Heart left ventricle (tissue), 16 donors: ENCODE measurements around the gene GNG8. TPM values are rescaled to one million over a fixed set of nuclear protein-coding genes. Genes with fewer than 3 reads are reported as not detected.

Experiments used
- ATAC-seq, 4 donors: fragments of 200-7000 bp; cut with Tn5 transposase; one replicate each; pipeline ENCODE4 v1.9.1; 2020 to 2022; ENCODE audit warnings: moderate library complexity in 4 of 4, mild to moderate bottlenecking in 3 of 4, moderate number of reproducible peaks in 1 of 4
- DNase-seq, 5 donors: peaks; one replicate each; pipeline ENCODE4 v3.0.0-alpha.2; 2020
- H3K27ac ChIP-seq, 12 donors: fragments of 200-600 bp; sonication (generic) in 4 of 12; one replicate each; pipeline versions ENCODE4 v1.5.0 to v1.8.0; 2016 to 2022; ENCODE audit warnings: mild to moderate bottlenecking in 2 of 12
- H3K27me3 ChIP-seq, 9 donors: fragments of 200-600 bp; sonication (generic) in 2 of 9; one replicate each; pipeline versions ENCODE4 v1.5.1 to v1.8.0; 2016 to 2022; ENCODE audit warnings: mild to moderate bottlenecking in 3 of 9
- H3K36me3 ChIP-seq, 9 donors: fragments of 200-600 bp; sonication (generic) in 2 of 9; one replicate each; pipeline versions ENCODE4 v1.5.0 to v1.8.0; 2018 to 2022; ENCODE audit warnings: mild to moderate bottlenecking in 2 of 9
- H3K4me1 ChIP-seq, 12 donors: fragments of 200-600 bp; sonication (generic) in 4 of 12; one replicate each; pipeline versions ENCODE4 v1.5.0 to v1.8.0; 2016 to 2022; ENCODE audit warnings: mild to moderate bottlenecking in 3 of 12
- H3K4me3 ChIP-seq, 12 donors: fragments of 200-600 bp; sonication (generic) in 4 of 12; one replicate each; pipeline versions ENCODE4 v1.5.0 to v1.8.0; 2017 to 2022; ENCODE audit warnings: mild to moderate bottlenecking in 9 of 12, moderate library complexity in 4 of 12
- H3K9me3 ChIP-seq, 12 donors: fragments of 200-600 bp; sonication (generic) in 4 of 12; one replicate each; pipeline versions ENCODE4 v1.5.0 to v1.8.0; 2016 to 2022; ENCODE audit warnings: mild to moderate bottlenecking in 1 of 12
- POLR2A ChIP-seq, 2 donors: fragments of 450-650 bp; IDR thresholded peaks; one replicate each; pipeline ENCODE4 v1.6.1; 2017; ENCODE audit warnings: antibody characterized with exemption in 2 of 2, mild to moderate bottlenecking in 2 of 2, moderate library complexity in 2 of 2
- WGBS, 4 donors: extraction: QIAGEN DNeasy Blood & Tissue Kit in 2 of 4; methylation state at CpG; one replicate each; pipeline versions ENCODE4 v1.1.5 to v1.1.7; 2013 to 2018; 5-methylcytosine and 5-hydroxymethylcytosine counted together
- intact Hi-C, 10 donors: fragments of 100-400 bp; cut with DNase I; formaldehyde crosslinking; loops; one replicate each; pipeline versions ENCODE4 v1.11.1 to v1.14.2; 2022
- polyA plus RNA-seq, 2 donors: library from polyadenylated mRNA; stranded (reverse); fragments of 200-250 nt; gene quantifications; one replicate each; pipeline ENCODE4 v1.2.3, GENCODE V29; 2013
- total RNA-seq, 9 donors: library from RNA; depleted of rRNA in 2 of 9; stranded (reverse); fragments of >200 nt in 2 of 9; fragmentation: NEBNext Ultra II Directional in 3 of 9; extraction: Animal tissue kit (Norgen Biotek cat#: 25700) in 3 of 9; gene quantifications; one replicate each; pipeline versions ENCODE4 v1.1.0 to v1.2.4, GENCODE V29; 2016 to 2023
- TF ChIP-seq, protein P1 (sequence below), 12 donors: fragments of 200-600 bp; sonication (generic) in 4 of 12; IDR thresholded peaks; one replicate each; pipeline versions ENCODE4 v1.5.0 to v1.8.0; 2018 to 2022; ENCODE audit warnings: antibody characterized with exemption in 12 of 12, mild to moderate bottlenecking in 5 of 12
- donor health status: ischemic (EF 13 %, LVEDD 7.1; RV severe dilation, severe dysfunction).
- donor health status: healthy with polysubstance abuse.
- donor health status: DM: no; HTN: yes; CAD: no.
- donor health status: DM: no; HTN: no; CAD: no.
- donor health status: ischemic (EF 25% LVEDD 6.9; RV normal size, moderate dysfunction).
- donor health status: ischemic (EF 25% LVEDD 5.7; RV mildly dilated, moderate dysfunction).
- donor health status: healthy.
- donor health status: DM: yes; HTN: yes; CAD: no.
- donor health status: ischemic (EF 35%, LVEDD 5.7; RV mildly dilated, moderate dysfunction).
- donor health status: nonischemic (EF 11% LVEDD 7.7; RV severe dilation, severe dysfunction).
- donor health status: DM: yes; HTN: yes; CAD: no.
- donor health status: PGD.
- donor health status: ischemic (EF 29% LVEDD 5.4; RV normal size, mild dysfunction).
- donor health status: nonischemic (EF 23%, LVEDD 6.1; RV moderate dilation, normal function).

The GNG8 gene
- total and polyA plus RNA-seq, 11 donors = not detected

DNA sequence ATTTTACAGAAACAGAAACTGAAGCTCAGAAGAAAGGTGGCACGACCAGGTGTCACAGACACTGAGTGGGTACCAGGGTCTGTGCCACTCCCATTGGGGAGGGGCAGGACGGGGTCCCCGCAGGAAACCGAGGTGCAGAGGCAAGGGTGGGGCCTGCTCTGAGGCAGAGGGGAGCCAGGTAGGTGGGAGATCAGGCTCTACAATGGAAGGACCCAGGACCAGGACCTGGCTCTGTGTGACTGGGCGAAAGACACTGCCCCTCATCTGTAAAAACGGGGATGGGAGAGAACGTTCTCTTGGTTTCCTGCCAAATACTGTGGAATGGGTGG lies 13.9 kb downstream of the GNG8 start:
- peaks cover 0 to 80% (median 56%) of the 10 kb centered on the region in 12 donors for H3K4me1 ChIP-seq

DNA sequence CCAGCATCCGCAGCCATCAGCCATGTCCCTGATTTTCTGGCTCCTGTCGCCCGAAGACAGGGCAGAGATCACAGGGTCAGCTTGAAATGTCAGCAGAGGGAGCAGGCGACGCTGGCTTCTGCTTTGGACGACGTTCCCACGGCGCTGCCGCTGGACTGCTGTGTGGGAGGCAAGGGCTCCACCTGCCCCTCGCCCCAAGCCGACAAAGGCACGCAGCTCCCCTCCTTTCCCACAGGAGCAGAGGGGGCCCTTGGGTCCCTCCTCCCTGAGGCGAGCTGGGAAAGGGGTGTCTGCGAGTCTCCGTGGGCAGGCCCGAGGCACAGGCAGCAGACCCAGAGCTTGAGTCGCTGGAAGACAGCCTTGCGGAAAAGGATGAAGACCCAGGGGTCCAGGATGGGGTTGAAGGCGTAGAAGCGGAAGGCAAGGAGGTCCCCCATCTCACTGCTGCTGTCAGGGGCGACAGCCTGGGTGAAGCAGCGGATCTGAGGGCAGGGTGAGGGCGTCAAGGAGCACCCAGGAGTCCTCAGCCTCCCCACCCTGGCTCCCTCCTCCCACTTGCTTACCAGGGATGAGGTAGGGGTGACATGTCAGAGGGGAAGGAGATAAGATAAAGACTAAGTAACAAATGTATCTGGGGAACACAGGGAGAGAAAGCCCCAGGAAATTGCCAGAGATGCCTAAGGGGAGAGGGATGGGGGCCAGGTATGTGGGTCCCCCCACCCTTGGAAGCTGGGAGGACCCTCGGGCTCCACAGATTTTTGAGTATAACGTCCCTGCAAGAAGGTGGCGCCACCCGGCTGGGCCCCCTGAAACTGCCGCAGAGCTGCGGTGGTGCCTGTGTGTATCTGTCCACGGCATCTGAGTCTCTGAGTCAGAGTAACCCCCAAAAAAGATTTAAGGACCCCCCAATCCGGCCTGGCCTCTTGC lies 14.5 kb downstream of the GNG8 start:
- Histone ChIP-seq H3K36me3 (no peaks in the 10 kb centered on the region), H3K9me3 (no peaks in the 10 kb centered on the region), H3K4me1 (peaks cover 0 to 85% (median 60%) of the 10 kb centered on the region in 12 donors), H3K27ac (peak overlapping the region; percentile 36 to 79 (median 66)), H3K4me3 (peak overlapping the region in 9 of 12 donors; percentile 20 to 54 (median 44)), H3K27me3 (no peaks in the 10 kb centered on the region)
- peak in 3 of 5 donors; percentile 7 to 65 (median 34) for DNase-seq
- WGBS, 4 donors = 63 to 77% (median 64%) methylated on average over 24 to 32 of the region's 32 CpGs
- TF ChIP-seq POLR2A (IDR thresholded peaks at IDR 0.05) = no peak
- intact Hi-C loops = no loop called here
- no peak for ATAC-seq

More for the DNA sequence above, 13.9 kb downstream of the GNG8 start:
- H3K4me3 ChIP-seq = peak overlapping the region in 10 of 12 donors; percentile 9 to 54 (median 43)
- no peaks in the 10 kb centered on the region for H3K9me3 ChIP-seq
- no peaks in the 10 kb centered on the region for H3K36me3 ChIP-seq
- H3K27me3 ChIP-seq = no peaks in the 10 kb centered on the region
- 62 to 67% (median 66%) methylated on average over 7 of the region's 7 CpGs for WGBS, 4 donors
- TF ChIP-seq, protein P1, sequence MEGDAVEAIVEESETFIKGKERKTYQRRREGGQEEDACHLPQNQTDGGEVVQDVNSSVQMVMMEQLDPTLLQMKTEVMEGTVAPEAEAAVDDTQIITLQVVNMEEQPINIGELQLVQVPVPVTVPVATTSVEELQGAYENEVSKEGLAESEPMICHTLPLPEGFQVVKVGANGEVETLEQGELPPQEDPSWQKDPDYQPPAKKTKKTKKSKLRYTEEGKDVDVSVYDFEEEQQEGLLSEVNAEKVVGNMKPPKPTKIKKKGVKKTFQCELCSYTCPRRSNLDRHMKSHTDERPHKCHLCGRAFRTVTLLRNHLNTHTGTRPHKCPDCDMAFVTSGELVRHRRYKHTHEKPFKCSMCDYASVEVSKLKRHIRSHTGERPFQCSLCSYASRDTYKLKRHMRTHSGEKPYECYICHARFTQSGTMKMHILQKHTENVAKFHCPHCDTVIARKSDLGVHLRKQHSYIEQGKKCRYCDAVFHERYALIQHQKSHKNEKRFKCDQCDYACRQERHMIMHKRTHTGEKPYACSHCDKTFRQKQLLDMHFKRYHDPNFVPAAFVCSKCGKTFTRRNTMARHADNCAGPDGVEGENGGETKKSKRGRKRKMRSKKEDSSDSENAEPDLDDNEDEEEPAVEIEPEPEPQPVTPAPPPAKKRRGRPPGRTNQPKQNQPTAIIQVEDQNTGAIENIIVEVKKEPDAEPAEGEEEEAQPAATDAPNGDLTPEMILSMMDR (IDR thresholded peaks at IDR 0.05) = no peak
- TF ChIP-seq POLR2A (IDR thresholded peaks at IDR 0.05) = no peak
- intact Hi-C loops = no loop called here
- H3K27ac ChIP-seq = peak overlapping the region in 7 of 12 donors; percentile 50 to 79 (median 75)
- ATAC-seq (no peak), DNase-seq (peak in 1 of 5 donors; percentile 17)

DNA sequence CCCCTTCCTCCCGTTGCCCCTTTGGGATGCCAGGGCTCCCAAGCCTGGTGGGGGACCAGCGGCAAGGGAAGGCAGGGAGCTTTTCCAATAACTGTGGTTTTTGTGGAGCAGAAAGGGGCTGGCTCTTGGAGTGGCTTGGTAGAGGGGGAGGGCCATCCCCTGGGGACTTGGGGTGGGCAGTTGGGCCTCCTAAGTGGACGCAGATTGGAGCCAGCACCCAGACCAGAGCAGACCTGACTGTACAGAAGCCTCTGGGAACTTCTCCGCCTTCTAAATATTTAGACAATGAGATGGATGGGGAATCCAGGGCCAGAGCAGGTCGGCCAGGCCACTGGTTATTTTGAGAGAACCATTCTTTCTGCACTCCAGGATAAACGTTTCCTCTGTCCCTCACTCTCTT lies 15.3 kb downstream of the GNG8 start:
- Histone ChIP-seq H3K27ac (peak overlapping the region; percentile 36 to 79 (median 66)), H3K4me3 (peak overlapping the region in 8 of 12 donors; percentile 20 to 54 (median 47)), H3K27me3 (no peaks in the 10 kb centered on the region), H3K4me1 (peaks cover 0 to 79% (median 55%) of the 10 kb centered on the region in 12 donors), H3K9me3 (no peaks in the 10 kb centered on the region), H3K36me3 (no peaks in the 10 kb centered on the region)
- intact Hi-C loops = no loop called here
- 45 to 57% (median 53%) methylated on average over 6 of the region's 6 CpGs for WGBS, 4 donors
- DNase-seq (peak in 2 of 5 donors; percentile 39 to 61), ATAC-seq (peak in 1 of 4 donors; percentile 0)
- TF ChIP-seq, protein P1 (IDR thresholded peaks at IDR 0.05) = no peak
- TF ChIP-seq POLR2A (IDR thresholded peaks at IDR 0.05) = no peak

DNA sequence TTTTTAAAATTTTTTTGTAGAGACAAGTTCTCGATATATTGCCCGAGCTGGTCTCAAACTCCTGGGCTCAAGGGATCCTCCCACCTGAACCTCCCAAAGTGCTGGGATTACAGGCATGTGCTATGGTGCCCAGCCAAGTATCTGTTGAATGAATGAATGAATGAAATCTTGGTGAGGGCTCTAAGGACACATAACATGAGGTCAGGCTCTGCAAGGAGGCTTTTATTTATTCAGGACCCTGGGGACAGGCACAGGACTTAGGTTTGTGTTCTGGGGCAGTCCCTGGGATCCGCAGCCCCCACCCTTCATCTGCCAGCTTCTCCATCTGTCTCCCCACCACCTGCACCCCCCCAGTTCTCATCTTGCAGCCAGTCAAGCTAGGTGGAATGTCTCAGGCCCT lies 15.7 kb downstream of the GNG8 start:
- intact Hi-C loops = no loop called here
- 90 to 97% (median 91%) methylated on average over 3 of the region's 3 CpGs for WGBS, 4 donors
- Histone ChIP-seq H3K36me3 (no peaks in the 10 kb centered on the region), H3K4me1 (peaks cover 0 to 75% (median 51%) of the 10 kb centered on the region in 12 donors), H3K27me3 (no peaks in the 10 kb centered on the region), H3K4me3 (peak overlapping the region in 1 of 12 donors; percentile 44), H3K27ac (peak overlapping the region in 10 of 12 donors; percentile 30 to 79 (median 72)), H3K9me3 (no peaks in the 10 kb centered on the region)
- DNase-seq (no peak), ATAC-seq (no peak)
- TF ChIP-seq, protein P1 (IDR thresholded peaks at IDR 0.05) = no peak
- no peak for TF ChIP-seq POLR2A (IDR thresholded peaks at IDR 0.05)
